Activated naive CD4-positive, alpha-beta T cell treated with anti-CD3 and anti-CD28 coated beads for 36 hours (primary cell): ENCODE data around the gene ATXN3. TPM values are rescaled to one million over a fixed set of nuclear protein-coding genes. Genes with fewer than 3 reads are reported as not detected.
A peak's percentile ranks its signal among the peaks of the same experiment; 100 is the strongest.
"Not testable (repeated sequence)": the region's sequence is repeated elsewhere in the genome, so short reads cannot be mapped to it uniquely, and the experiment has no call there.

Experiments used
- CTCF ChIA-PET: fragments of 350-600 bp; sonication (Branson Sonifier 250); formaldehyde crosslinking; loops from one replicate; lab custom pipeline; 2021; ENCODE audit warnings: antibody characterized with exemption; lab: Charles Lee
- DNase-seq: peaks from one replicate; pipeline ENCODE4 v3.0.0-alpha.2; 2020
- H3K27ac Mint-ChIP-seq: one replicate; pipeline ENCODE4 v1.8.0; 2021; ENCODE audit warnings: mild to moderate bottlenecking, mixed read lengths
- H3K27me3 Mint-ChIP-seq: one replicate; pipeline ENCODE4 v1.8.0; 2021; ENCODE audit warnings: low read depth, mixed read lengths
- H3K36me3 Mint-ChIP-seq: one replicate; pipeline ENCODE4 v1.8.0; 2021; ENCODE audit warnings: low read depth, mixed read lengths
- H3K4me1 Mint-ChIP-seq: one replicate; pipeline ENCODE4 v1.8.0; 2021; ENCODE audit warnings: low read depth, mixed read lengths
- H3K4me3 Mint-ChIP-seq: one replicate; pipeline ENCODE4 v1.8.0; 2021; ENCODE audit warnings: mild to moderate bottlenecking, moderate library complexity, mixed read lengths
- H3K9me3 Mint-ChIP-seq: one replicate; pipeline ENCODE4 v1.8.0; 2021; ENCODE audit warnings: mixed read lengths
- intact Hi-C: fragments of 100-400 bp; cut with micrococcal nuclease; formaldehyde crosslinking; loops from one replicate; pipeline ENCODE4 v1.15.1; 2023
- total RNA-seq, 2 experiments: library from RNA; stranded (reverse); gene quantifications; one replicate each; pipeline ENCODE4 v1.2.3, GENCODE V29; 2021

The ATXN3 gene
- total RNA-seq, 2 experiments from 2014 or later: 25.0 to 27.1 TPM

GRCh38 chr14:92049781-92050180 is 56.6 kb downstream of the ATXN3 start:
- Mint-ChIP-seq H3K4me3 (no peak overlapping the region), H3K27me3 (no peaks in the 10 kb centered on the region), H3K36me3 (peaks cover 11% of the 10 kb centered on the region), H3K4me1 (no peaks in the 10 kb centered on the region), H3K27ac (no peak overlapping the region), H3K9me3 (peaks cover 9% of the 10 kb centered on the region)
- CTCF ChIA-PET: interaction anchor here (0.7 kb wide), 1 partner anchor 101 kb away, joined by 3 read pairs; no protein-coding TSS in a partner anchor
- intact Hi-C loops: no loop called here
- DNase-seq: no peak

GRCh38 chr14:92049221-92049620 is 57.2 kb downstream of the ATXN3 start:
- H3K27ac Mint-ChIP-seq, H3K9me3 Mint-ChIP-seq, H3K27me3 Mint-ChIP-seq, intact Hi-C loops, DNase-seq, H3K4me3 Mint-ChIP-seq, H3K4me1 Mint-ChIP-seq: not testable (repeated sequence)
- CTCF ChIA-PET: interaction anchor here (0.7 kb wide), 1 partner anchor 102 kb away, joined by 3 read pairs; no protein-coding TSS in a partner anchor
- peaks cover 11% of the 10 kb centered on the region for H3K36me3 Mint-ChIP-seq

DNA sequence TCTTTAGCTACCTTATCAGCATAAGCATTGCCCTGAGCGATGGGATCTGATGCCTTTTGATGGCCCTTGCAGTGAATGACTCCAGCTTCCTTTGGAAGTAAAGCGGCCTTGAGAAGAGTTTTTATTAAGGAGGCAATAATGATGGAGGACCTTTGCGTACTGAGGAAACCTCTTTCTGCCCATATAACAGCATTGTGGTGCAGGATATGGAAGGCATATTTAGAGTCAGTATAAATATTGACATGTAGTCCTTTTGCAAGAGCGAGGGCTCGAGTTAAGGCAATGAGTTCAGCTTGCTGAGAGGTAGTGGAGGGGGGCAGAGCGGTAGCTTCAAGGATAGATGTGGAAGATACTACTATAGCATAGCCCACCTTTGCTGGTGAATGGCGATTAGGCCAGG is 60.5 kb downstream of the ATXN3 start:
- peaks cover 11% of the 10 kb centered on the region for H3K36me3 Mint-ChIP-seq
- DNase-seq, H3K27ac Mint-ChIP-seq, intact Hi-C loops, CTCF ChIA-PET, H3K9me3 Mint-ChIP-seq, H3K4me3 Mint-ChIP-seq, H3K4me1 Mint-ChIP-seq, H3K27me3 Mint-ChIP-seq: not testable (repeated sequence)

DNA sequence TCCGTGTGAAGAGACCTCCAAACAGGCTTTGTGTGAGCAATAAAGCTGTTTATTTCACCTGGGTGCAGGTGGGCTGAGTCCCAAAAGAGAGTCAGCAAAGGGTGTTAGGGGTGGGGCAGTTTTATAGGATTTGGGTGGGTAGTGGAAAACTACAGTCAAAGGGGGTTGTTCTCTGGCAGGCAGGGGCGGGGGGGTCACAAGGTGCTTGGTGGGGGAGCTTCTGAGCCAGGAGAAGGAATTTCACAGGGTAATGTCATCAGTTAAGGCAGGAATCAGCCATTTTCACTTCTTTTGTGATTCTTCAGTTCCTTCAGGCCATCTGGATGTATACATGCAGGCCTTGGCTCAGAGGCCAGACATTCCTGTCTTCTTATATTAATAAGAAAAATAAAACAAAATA is 64.6 kb downstream of the ATXN3 start:
- intact Hi-C loops: loop anchor here (2.0 to 5.0 kb wide), 2 partner anchors 169 to 753 kb away; partner anchors contain the start of gene GOLGA5

GRCh38 chr14:92041203-92041602 is 65.2 kb downstream of the ATXN3 start:
- no peak for DNase-seq
- Mint-ChIP-seq H3K27me3 (no peaks in the 10 kb centered on the region), H3K4me3 (peak overlapping the region; percentile 39), H3K36me3 (peaks cover 4% of the 10 kb centered on the region), H3K9me3 (no peaks in the 10 kb centered on the region), H3K27ac (peak overlapping the region; percentile 98), H3K4me1 (peaks cover 25% of the 10 kb centered on the region)
- CTCF ChIA-PET: interaction anchor here (1.2 kb wide), 1 partner anchor 44 kb away, joined by 5 read pairs; no protein-coding TSS in a partner anchor
- intact Hi-C loops: loop anchor here (2.0 to 5.0 kb wide), 2 partner anchors 169 to 754 kb away; partner anchors contain the start of gene GOLGA5

More for the DNA sequence above, 64.6 kb downstream of the ATXN3 start:
- Mint-ChIP-seq H3K4me1 (peaks cover 20% of the 10 kb centered on the region), H3K4me3 (peak overlapping the region; percentile 39)
- H3K27me3 Mint-ChIP-seq, H3K9me3 Mint-ChIP-seq, H3K36me3 Mint-ChIP-seq, H3K27ac Mint-ChIP-seq, DNase-seq: not testable (repeated sequence)
- CTCF ChIA-PET: interaction anchor here (1.2 kb wide), 1 partner anchor 45 kb away, joined by 5 read pairs; no protein-coding TSS in a partner anchor

DNA sequence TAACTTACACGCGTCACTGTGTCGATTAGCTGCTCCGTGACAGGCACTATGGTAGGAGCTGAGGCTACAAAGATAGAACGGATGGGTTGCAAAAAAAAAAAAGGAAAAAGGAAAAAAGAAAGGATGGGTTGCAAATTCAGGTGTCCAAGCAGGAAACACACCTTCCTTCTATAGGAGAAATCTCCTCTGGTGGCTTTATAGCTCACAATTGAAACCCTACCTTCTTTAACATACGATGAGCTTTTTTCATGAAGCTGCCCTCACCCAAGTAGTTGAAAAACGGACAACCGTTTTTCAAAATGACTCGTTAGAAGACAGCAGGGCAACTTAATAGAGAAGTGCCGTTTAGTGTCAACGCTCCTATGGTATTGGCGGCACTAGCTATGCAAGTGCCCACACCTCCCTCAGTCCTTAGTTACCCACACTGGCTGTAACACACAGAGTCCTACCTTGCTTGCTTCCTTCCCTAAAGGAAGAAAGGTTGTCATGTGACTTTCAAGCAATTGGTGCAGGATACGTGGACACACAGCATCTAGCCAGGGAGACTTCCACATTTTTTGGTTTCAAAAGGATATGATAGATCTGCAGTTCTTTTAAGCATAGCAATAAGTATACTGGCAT is 65.8 kb downstream of the ATXN3 start:
- intact Hi-C loops: loop anchor here (1.0 to 5.0 kb wide), 6 partner anchors 66 to 754 kb away; partner anchors contain the start of genes ATXN3, CPSF2, GOLGA5 and NDUFB1
- Mint-ChIP-seq H3K4me3 (peak overlapping the region; percentile 98), H3K4me1 (peaks cover 31% of the 10 kb centered on the region), H3K36me3 (peaks cover 4% of the 10 kb centered on the region), H3K27me3 (no peaks in the 10 kb centered on the region), H3K9me3 (no peaks in the 10 kb centered on the region), H3K27ac (peak overlapping the region; percentile 98)
- CTCF ChIA-PET: interaction anchor here (0.6 to 1.2 kb wide), 4 partner anchors 10 to 620 kb away, joined by 3 to 5 read pairs (median 4); partner anchors contain the start of gene ATXN3
- peak; percentile 25 for DNase-seq

DNA sequence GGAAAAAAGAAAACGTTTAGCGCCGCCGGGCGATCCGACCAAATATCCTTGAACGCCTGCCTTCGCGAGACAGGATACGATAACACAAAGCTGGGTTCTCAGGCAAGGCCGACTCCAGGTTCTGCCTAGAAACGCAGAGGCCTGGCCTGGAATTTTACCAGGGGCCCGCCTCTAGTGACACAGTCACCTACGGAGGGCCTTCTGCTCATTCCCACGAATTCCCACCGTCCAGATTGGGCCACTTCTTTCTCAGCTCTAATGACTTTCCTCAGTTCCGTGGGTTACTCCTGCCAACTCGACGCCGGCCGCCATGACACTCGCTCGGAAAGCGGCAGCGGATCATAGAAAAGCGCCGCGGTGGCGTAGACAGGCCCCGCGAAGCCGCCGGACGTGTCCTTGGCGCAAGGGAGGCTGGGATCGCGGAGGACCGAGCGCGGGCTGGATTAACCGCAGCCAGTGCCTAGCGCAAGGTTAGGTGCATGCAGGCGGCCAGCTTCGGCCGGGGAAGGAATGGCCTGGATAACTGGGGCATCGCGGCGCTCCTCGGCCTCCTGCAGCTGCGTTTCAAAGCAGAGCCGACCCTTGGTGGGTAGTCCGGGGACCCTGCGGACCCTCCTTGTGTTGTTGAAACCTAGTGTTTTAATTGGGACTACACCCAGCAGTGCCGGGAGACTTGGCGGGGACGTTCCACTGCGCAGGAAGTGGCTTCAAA is 66.5 kb downstream of the ATXN3 start, which contains the start of gene TRIP11:
Gene TRIP11, minus strand, starts transcription at position 341 of the 712 bp plus-strand sequence. CDS start 374 bp downstream, outside the sequence.
- no peaks in the 10 kb centered on the region for H3K9me3 Mint-ChIP-seq
- H3K4me3 Mint-ChIP-seq: peak within 1 kb of the TSS; percentile 98
- CTCF ChIA-PET: interaction anchor here (0.6 to 1.0 kb wide), 3 partner anchors 9 to 620 kb away, joined by 3 to 5 read pairs (median 3); partner anchors contain the start of gene ATXN3
- H3K27me3 Mint-ChIP-seq: no peaks in the 10 kb centered on the region
- peaks cover 32% of the 10 kb centered on the region for H3K4me1 Mint-ChIP-seq
- peaks cover 4% of the 10 kb centered on the region for H3K36me3 Mint-ChIP-seq
- H3K27ac Mint-ChIP-seq: peak within 1 kb of the TSS; percentile 98
- intact Hi-C loops: loop anchor here (1.0 to 5.0 kb wide), 6 partner anchors 66 to 755 kb away; partner anchors contain the start of genes ATXN3, CPSF2, GOLGA5 and NDUFB1
- DNase-seq: peak; percentile 97

DNA sequence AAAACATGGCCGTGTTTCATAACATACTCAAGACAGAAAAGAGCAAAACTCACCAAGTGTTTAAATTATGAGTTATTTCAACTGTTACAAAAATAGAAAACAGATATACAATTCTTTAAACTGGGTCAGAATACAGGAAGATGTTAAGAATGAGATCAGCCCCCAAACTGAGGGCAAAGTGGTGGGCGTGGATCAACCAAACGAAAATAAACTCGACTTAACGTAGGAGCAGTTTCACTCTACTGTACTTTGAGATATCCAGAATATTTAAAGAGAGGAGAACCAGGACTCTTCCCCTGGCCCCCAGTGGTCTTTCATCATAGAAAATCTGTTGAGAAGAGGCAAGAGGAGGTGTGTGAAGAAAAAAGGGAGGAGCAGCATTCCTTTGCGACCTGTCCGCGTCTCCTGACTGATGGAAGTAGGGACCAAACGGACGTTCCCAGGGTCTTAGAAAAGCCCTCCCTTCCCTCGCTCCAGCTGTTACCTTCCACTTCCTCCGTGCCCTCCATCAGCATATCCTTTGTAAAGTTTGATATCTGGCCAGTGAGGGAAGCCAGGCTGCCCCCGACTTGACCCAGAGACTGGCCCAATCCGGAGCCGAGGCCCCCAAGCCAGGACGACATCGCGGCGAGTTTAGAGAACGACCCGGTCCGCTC is 67.2 kb downstream of the ATXN3 start:
- H3K4me1 Mint-ChIP-seq: peaks cover 34% of the 10 kb centered on the region
- H3K9me3 Mint-ChIP-seq: no peaks in the 10 kb centered on the region
- intact Hi-C loops: no loop called here
- no peaks in the 10 kb centered on the region for H3K27me3 Mint-ChIP-seq
- H3K27ac Mint-ChIP-seq: peak overlapping the region; percentile 98
- H3K36me3 Mint-ChIP-seq: peaks cover 4% of the 10 kb centered on the region
- peak overlapping the region; percentile 98 for H3K4me3 Mint-ChIP-seq
- DNase-seq: peak; percentile 25
- CTCF ChIA-PET: interaction anchor here (1.0 to 1.2 kb wide), 2 partner anchors 9 to 42 kb away, joined by 3 read pairs; no protein-coding TSS in a partner anchor

DNA sequence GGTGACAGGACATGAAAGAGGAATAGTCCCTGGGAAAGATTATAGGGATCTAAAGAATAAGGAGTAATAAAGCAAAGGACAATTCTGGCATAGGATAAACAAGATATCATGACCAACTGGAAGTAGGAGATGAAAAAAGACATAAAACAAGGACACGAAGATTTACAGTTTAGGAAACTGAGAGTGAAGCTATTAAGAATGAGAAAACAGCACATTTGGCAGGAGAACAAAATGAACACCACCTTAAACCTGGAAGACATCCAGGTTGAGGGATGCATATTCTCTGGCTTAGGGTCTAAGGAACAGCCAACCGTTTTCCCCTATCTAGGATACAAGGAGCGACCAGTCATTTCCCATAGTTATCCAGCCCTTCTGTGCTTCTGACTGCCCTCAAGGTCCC is 68.4 kb downstream of the ATXN3 start:
- DNase-seq: no peak
- H3K4me1 Mint-ChIP-seq: peaks cover 43% of the 10 kb centered on the region
- peaks cover 6% of the 10 kb centered on the region for H3K36me3 Mint-ChIP-seq
- H3K27me3 Mint-ChIP-seq: no peaks in the 10 kb centered on the region
- H3K27ac Mint-ChIP-seq: peak overlapping the region; percentile 98
- no peaks in the 10 kb centered on the region for H3K9me3 Mint-ChIP-seq
- CTCF ChIA-PET: no interaction called here
- intact Hi-C loops: no loop called here
- H3K4me3 Mint-ChIP-seq: peak overlapping the region; percentile 98

- H3K27me3 Mint-ChIP-seq: no peaks in the 10 kb centered on the region
- DNase-seq: no peak
- H3K4me1 Mint-ChIP-seq: peaks cover 45% of the 10 kb centered on the region
- intact Hi-C loops: no loop called here
- no peaks in the 10 kb centered on the region for H3K9me3 Mint-ChIP-seq
- H3K36me3 Mint-ChIP-seq: peaks cover 11% of the 10 kb centered on the region
- H3K4me3 Mint-ChIP-seq: no peak overlapping the region
- H3K27ac Mint-ChIP-seq: no peak overlapping the region
- CTCF ChIA-PET: no interaction called here
Measured at GRCh38 chr14:92035890-92036289, 70.5 kb downstream of the ATXN3 start.

DNA sequence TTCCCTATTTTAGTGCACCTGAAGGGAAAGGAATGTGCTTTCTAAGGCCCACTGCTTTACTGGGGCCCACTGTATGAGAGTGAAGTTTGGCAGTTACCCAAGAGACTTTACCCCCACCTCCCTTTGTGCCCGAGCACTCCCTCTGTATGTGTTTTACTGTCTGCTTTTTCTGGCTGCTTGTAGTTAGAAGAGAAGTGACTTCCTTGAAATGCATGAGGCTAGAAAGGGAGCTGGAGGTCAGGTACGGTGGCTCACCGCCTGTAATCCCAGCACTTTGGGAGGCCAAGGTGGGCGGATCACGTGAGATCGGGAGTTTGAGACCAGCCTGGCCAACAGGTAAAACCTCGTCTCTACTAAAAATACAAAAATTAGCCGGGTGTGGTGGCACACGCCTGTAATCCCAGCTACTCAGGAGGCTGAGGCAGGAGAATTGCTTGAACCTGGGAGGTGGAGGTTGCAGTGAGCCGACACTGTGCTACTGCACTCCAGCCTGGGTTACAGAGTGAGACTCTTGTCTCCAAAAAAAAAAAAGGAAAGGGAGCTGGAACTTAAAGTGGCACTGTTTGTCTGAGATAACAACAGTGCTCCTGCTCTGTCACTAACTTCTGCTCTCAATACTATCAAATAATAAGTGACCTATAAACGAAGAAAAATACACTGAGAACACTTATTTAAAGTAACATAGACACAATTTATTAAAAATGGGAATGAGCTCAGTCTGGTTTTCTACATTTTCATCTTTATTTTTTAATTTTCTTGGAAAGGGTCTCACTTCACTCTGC is 72.3 kb downstream of the ATXN3 start:
- no peak overlapping the region for H3K27ac Mint-ChIP-seq
- intact Hi-C loops: no loop called here
- H3K4me3 Mint-ChIP-seq: no peak overlapping the region

More for the DNA sequence above, 72.3 kb downstream of the ATXN3 start:
- no peak for DNase-seq
- H3K9me3 Mint-ChIP-seq: no peaks in the 10 kb centered on the region
- H3K36me3 Mint-ChIP-seq: peaks cover 10% of the 10 kb centered on the region
- no peaks in the 10 kb centered on the region for H3K27me3 Mint-ChIP-seq
- CTCF ChIA-PET: interaction anchor here (1.4 kb wide), 1 partner anchor 37 kb away, joined by 5 read pairs; no protein-coding TSS in a partner anchor
- peaks cover 42% of the 10 kb centered on the region for H3K4me1 Mint-ChIP-seq
